Colonic mucosa (tissue), 4 donors: ENCODE data around the gene PAPOLB. TPM values are rescaled to one million over a fixed set of nuclear protein-coding genes. Genes with fewer than 3 reads are reported as not detected.

Experiments used
- DNase-seq: peaks from one replicate; pipeline ENCODE4 v3.0.0-alpha.2; 2020
- H3K27ac ChIP-seq: fragments of 200-600 bp; one replicate; pipeline ENCODE4 v1.8.0; 2021
- H3K27me3 ChIP-seq: fragments of 200-600 bp; one replicate; pipeline ENCODE4 v1.8.0; 2021
- H3K36me3 ChIP-seq: fragments of 200-600 bp; one replicate; pipeline ENCODE4 v1.8.0; 2021
- H3K4me1 ChIP-seq: fragments of 200-600 bp; one replicate; pipeline ENCODE4 v1.8.0; 2021; ENCODE audit warnings: mild to moderate bottlenecking
- H3K4me3 ChIP-seq: fragments of 200-600 bp; one replicate; pipeline ENCODE4 v1.8.0; 2021
- H3K9ac ChIP-seq, 2 donors: one replicate each; pipeline ENCODE4 v1.7.0; 2013; ENCODE audit warnings: control low read depth in 2 of 2, low read depth in 2 of 2, low read length in 2 of 2
- H3K9me3 ChIP-seq: fragments of 200-600 bp; one replicate; pipeline ENCODE4 v1.8.0; 2021
- CTCF ChIP-seq: fragments of 200-600 bp; IDR thresholded peaks from one replicate; pipeline ENCODE4 v1.8.0; 2022; ENCODE audit warnings: antibody characterized with exemption, mild to moderate bottlenecking
- intact Hi-C: fragments of 100-400 bp; cut with DNase I; formaldehyde crosslinking; loops from one replicate; pipeline ENCODE4 v1.14.1; 2022
- total RNA-seq, 2 donors: library from RNA; stranded (reverse); fragmentation: NEBNext Ultra II Directional in 1 of 2; extraction: Animal tissue kit (Norgen Biotek cat#: 25700) in 1 of 2; gene quantifications; one replicate each; pipeline ENCODE4 v1.2.1, GENCODE V29; 2021
- donor health status: healthy.
- donor health status: DM: no; HTN: no; CAD: no.
- donor health status: DM: no; HTN: no; CAD: no.

Gene PAPOLB
- total RNA-seq, 2 donors from 2014 or later: 0.05 TPM; not detected in 1

GRCh38 chr7:4888161-4888560 is 26.3 kb upstream of the PAPOLB start:
- no peak overlapping the region for H3K4me3 ChIP-seq
- DNase-seq: no peak

GRCh38 chr7:4886671-4887070 is 24.8 kb upstream of the PAPOLB start:
- Histone ChIP-seq H3K9me3 (no peaks in the 10 kb centered on the region), H3K4me3 (no peak overlapping the region), H3K4me1 (peaks cover 3% of the 10 kb centered on the region), H3K27ac (no peak overlapping the region), H3K9ac (no peak overlapping the region), H3K36me3 (no peaks in the 10 kb centered on the region), H3K27me3 (peaks cover 8% of the 10 kb centered on the region)
- intact Hi-C loops: loop anchor here (10.0 kb wide), 1 partner anchor 92 kb away; no protein-coding TSS in a partner anchor
- no peak for TF ChIP-seq CTCF
- DNase-seq: no peak

More at GRCh38 chr7:4888161-4888560, 26.3 kb upstream of the PAPOLB start:
- Histone ChIP-seq H3K27me3 (peaks cover 3% of the 10 kb centered on the region), H3K4me1 (no peaks in the 10 kb centered on the region), H3K9ac (no peak overlapping the region), H3K36me3 (no peaks in the 10 kb centered on the region), H3K9me3 (no peaks in the 10 kb centered on the region), H3K27ac (no peak overlapping the region)
- intact Hi-C loops: loop anchor here (10.0 kb wide), 1 partner anchor 93 kb away; no protein-coding TSS in a partner anchor
- TF ChIP-seq CTCF: no peak

- no peak for TF ChIP-seq CTCF
- H3K27ac ChIP-seq: no peak overlapping the region
- intact Hi-C loops: loop anchor here (10.0 kb wide), 1 partner anchor 91 kb away; no protein-coding TSS in a partner anchor
- DNase-seq: no peak
- H3K27me3 ChIP-seq: peaks cover 8% of the 10 kb centered on the region
- no peaks in the 10 kb centered on the region for H3K9me3 ChIP-seq
- H3K4me1 ChIP-seq: peaks cover 3% of the 10 kb centered on the region
- no peaks in the 10 kb centered on the region for H3K36me3 ChIP-seq
- no peak overlapping the region for H3K9ac ChIP-seq
- H3K4me3 ChIP-seq: no peak overlapping the region
Measured at GRCh38 chr7:4885317-4885807, 23.5 kb upstream of the PAPOLB start.

GRCh38 chr7:4884164-4884563 is 22.3 kb upstream of the PAPOLB start:
- H3K27me3 ChIP-seq: peaks cover 8% of the 10 kb centered on the region
- no peak for DNase-seq
- no peaks in the 10 kb centered on the region for H3K9me3 ChIP-seq
- intact Hi-C loops: loop anchor here (10.0 kb wide), 1 partner anchor 89 kb away; no protein-coding TSS in a partner anchor
- no peak for TF ChIP-seq CTCF
- no peaks in the 10 kb centered on the region for H3K36me3 ChIP-seq
- no peak overlapping the region for H3K4me3 ChIP-seq
- peaks cover 3% of the 10 kb centered on the region for H3K4me1 ChIP-seq
- no peak overlapping the region for H3K27ac ChIP-seq
- H3K9ac ChIP-seq: no peak overlapping the region

- peak; percentile 57 for TF ChIP-seq CTCF
- Histone ChIP-seq H3K9ac (peak within 1 kb of the TSS; percentile 51 to 63), H3K27me3 (peaks cover 8% of the 10 kb centered on the region), H3K27ac (peak within 1 kb of the TSS; percentile 2), H3K4me3 (peak within 1 kb of the TSS; percentile 39), H3K9me3 (no peaks in the 10 kb centered on the region), H3K36me3 (no peaks in the 10 kb centered on the region), H3K4me1 (peaks cover 3% of the 10 kb centered on the region)
- intact Hi-C loops: loop anchor here (10.0 kb wide), 1 partner anchor 89 kb away; no protein-coding TSS in a partner anchor
- peak; percentile 91 for DNase-seq
Measured at GRCh38 chr7:4883372-4884144, 21.7 kb upstream of the PAPOLB start, which contains the start of gene RADIL. Gene RADIL (minus strand): TSS chr7:4883716. CDS start chr7:4878139, 5,577 bp downstream.
